Measurements from ENCODE around the gene DNAJB2. TPM values are rescaled to one million over a fixed set of nuclear protein-coding genes. Genes with fewer than 3 reads are reported as not detected.
"Not testable (repeated sequence)": the region's sequence is repeated elsewhere in the genome, so short reads cannot be mapped to it uniquely, and the experiment has no call there.

Gene DNAJB2
- total RNA-seq, 4 donors from 2014 or later: 91.2 to 138 (median 107) TPM

DNA sequence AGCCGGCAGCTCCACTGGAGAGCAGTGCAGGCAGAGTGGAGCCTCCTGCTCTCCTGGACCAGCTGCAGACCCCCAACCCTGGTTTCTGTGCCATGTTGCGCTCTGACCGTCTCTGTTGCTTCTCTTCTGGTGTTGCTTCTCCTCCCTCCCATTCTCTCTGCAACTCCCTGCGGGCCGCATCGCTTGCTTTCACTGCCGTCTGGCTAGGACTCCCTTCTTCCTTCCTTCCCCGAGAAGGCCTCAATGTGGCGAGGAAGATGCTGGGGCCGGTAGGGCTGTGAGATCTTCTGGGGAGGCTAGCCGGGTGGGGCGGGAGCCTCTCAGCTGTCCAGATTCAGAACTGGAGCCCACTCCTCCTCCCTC is 6.2 kb downstream of the DNAJB2 start:
- H3K4me3 ChIP-seq: peak overlapping the region; percentile 20
- 62% methylated on average over 9 of the region's 12 CpGs for WGBS
- DNase-seq (ENCODE audit: low spot score in 2 of 2): no peak
- peak overlapping the region; percentile 56 for H3K27ac ChIP-seq
- TF ChIP-seq EP300 (IDR thresholded peaks at IDR 0.05): no peak
- TF ChIP-seq, protein P1, sequence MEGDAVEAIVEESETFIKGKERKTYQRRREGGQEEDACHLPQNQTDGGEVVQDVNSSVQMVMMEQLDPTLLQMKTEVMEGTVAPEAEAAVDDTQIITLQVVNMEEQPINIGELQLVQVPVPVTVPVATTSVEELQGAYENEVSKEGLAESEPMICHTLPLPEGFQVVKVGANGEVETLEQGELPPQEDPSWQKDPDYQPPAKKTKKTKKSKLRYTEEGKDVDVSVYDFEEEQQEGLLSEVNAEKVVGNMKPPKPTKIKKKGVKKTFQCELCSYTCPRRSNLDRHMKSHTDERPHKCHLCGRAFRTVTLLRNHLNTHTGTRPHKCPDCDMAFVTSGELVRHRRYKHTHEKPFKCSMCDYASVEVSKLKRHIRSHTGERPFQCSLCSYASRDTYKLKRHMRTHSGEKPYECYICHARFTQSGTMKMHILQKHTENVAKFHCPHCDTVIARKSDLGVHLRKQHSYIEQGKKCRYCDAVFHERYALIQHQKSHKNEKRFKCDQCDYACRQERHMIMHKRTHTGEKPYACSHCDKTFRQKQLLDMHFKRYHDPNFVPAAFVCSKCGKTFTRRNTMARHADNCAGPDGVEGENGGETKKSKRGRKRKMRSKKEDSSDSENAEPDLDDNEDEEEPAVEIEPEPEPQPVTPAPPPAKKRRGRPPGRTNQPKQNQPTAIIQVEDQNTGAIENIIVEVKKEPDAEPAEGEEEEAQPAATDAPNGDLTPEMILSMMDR (IDR thresholded peaks at IDR 0.05): no peak
- no peak for TF ChIP-seq POLR2AphosphoS5 (IDR thresholded peaks at IDR 0.05)
- no peak for TF ChIP-seq POLR2A (IDR thresholded peaks at IDR 0.05)
- no peaks in the 10 kb centered on the region for H3K27me3 ChIP-seq
- H3K4me1 ChIP-seq: peaks cover 89% of the 10 kb centered on the region
- H3K36me3 ChIP-seq: peaks cover 46% of the 10 kb centered on the region
- no peaks in the 10 kb centered on the region for H3K9me3 ChIP-seq

DNA sequence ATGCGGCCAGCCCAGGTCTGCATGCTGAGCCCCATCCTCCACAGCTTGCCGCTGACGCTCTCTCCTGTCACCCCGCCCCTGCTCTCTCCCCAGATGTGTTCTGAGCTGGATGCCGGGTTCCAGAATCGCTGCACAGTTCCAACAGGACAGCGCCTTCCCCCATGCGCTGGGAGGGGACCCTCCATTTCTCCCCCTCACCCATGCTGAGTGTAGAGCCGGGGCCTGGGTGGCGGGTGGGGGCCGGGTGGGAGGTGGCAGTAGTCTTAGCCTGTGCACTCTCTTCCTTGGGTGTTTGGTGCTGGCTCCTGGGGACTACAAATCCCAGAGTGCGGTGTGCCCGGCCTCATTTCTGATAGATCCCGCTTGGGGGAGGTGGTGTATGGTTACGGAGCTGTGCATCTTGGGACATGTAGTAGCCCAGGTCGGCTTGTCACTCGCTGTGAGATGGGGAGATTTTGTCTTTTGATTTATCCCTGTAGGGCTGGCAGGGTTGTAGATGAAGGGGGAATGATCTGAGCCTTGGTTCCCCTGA is 6.8 kb downstream of the DNAJB2 start:
- no peaks in the 10 kb centered on the region for H3K27me3 ChIP-seq
- TF ChIP-seq, protein P1 (IDR thresholded peaks at IDR 0.05): no peak
- TF ChIP-seq EP300 (IDR thresholded peaks at IDR 0.05) (no peak), POLR2A (IDR thresholded peaks at IDR 0.05) (no peak), POLR2AphosphoS5 (IDR thresholded peaks at IDR 0.05) (no peak)
- peaks cover 41% of the 10 kb centered on the region for H3K36me3 ChIP-seq
- H3K9me3 ChIP-seq: no peaks in the 10 kb centered on the region
- peak in 1 of 2 donors; percentile 78 for DNase-seq (ENCODE audit: low spot score in 2 of 2)
- H3K27ac ChIP-seq: peak overlapping the region; percentile 56
- peaks cover 84% of the 10 kb centered on the region for H3K4me1 ChIP-seq
- 31% methylated on average over 9 of the region's 17 CpGs for WGBS
- H3K4me3 ChIP-seq: peak overlapping the region; percentile 20

DNA sequence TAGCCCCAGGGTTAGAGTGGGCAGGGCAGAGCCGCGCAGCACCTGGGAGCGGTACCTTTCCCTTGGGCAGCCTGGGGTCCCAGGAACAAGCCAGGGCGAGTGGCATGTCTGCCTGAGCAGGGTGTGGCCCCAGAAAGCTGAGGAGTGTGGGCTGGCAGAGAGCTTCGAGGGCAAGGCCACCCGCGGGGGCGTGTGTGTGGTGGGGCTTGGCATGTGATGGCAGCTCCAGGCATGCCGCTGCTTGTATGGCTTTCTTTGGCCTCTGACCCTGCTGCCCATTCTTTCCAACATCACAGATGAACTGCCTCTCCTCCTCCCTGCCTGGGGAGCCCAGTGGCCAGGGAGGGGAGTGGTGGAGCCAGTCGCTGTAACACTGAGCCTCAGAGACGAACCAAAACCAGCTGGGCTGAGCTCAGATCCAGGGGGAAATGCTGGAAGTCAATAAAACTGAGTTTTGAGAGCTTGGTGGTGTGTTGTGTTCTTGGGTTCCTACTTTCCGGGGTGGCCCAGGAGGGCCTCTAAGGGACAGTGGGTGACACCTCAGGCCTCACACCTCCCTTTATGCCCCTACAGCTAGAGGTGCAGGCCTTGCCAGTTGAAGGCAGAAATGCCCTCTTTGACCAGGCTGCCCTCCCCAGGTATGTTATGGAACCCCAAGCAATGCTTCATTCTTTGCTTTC is 7.4 kb downstream of the DNAJB2 start:
- Histone ChIP-seq H3K9me3 (no peaks in the 10 kb centered on the region), H3K27me3 (no peaks in the 10 kb centered on the region), H3K4me1 (peaks cover 79% of the 10 kb centered on the region), H3K4me3 (no peak overlapping the region), H3K36me3 (peaks cover 35% of the 10 kb centered on the region), H3K27ac (peak overlapping the region; percentile 56)
- 34% methylated on average over 8 of the region's 12 CpGs for WGBS
- peak in 1 of 2 donors; percentile 76 for DNase-seq (ENCODE audit: low spot score in 2 of 2)
- TF ChIP-seq POLR2AphosphoS5 (IDR thresholded peaks at IDR 0.05) (peak in 1 of 3 donors; percentile 21), EP300 (IDR thresholded peaks at IDR 0.05) (no peak), POLR2A (IDR thresholded peaks at IDR 0.05) (no peak)

DNA sequence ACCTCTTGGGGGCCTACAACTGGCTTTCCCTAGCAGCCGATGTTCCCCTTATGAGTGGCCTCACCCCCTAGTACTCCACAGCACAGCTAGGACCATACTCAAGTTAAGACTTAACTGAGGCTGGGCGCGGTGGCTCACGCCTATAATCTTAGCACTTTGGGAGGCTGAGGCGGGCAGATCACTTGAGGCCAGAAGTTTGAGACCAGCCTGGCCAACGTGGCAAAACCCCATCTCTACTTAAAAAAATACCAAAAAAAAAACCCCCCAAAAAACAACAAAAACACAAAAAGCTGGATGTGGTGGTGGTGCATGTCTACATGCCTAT is 7.9 kb downstream of the DNAJB2 start:
- 79% methylated on average over 6 of the region's 6 CpGs for WGBS
- H3K27me3 ChIP-seq, H3K4me3 ChIP-seq, H3K9me3 ChIP-seq: not testable (repeated sequence)
- peak in 1 of 2 donors; percentile 59 for DNase-seq (ENCODE audit: low spot score in 2 of 2)
- H3K4me1 ChIP-seq: peaks cover 75% of the 10 kb centered on the region
- H3K27ac ChIP-seq: peak overlapping the region; percentile 56
- peaks cover 30% of the 10 kb centered on the region for H3K36me3 ChIP-seq

DNA sequence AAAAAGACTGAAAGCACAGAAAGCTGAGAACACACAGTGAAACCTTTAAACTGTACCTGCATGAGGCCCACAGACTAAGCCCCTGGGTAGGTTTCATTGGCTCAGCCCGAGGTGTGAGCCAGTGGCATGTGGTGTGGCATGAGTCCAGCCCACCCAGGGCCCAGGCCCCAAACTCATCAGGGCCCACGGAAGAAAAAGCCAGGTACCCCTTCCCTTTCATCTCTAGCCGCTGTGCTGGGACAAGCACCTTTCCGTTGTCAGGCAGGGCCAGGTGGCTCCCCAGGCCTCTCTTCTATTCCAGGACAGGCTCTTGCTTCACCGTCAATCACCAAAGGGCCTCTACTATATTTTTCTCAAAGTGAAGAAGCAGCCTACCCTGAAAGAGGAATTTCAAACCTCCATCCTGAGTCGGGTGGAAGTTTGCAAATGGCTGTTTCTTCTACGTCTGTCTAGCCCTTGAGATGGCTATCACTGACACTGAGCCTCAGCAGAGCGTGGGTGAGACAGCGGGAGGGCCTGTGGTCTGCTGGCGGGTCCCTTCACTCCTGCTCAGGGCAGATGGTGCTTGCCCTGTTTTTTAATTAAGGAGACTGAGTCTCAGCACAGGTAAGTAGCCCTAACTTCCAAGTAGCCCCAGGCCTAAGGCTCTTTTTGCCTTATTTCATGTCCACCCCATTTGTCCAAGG is 8.6 kb downstream of the DNAJB2 start:
- peak; percentile 43 to 59 for DNase-seq (ENCODE audit: low spot score in 2 of 2)
- H3K36me3 ChIP-seq: peaks cover 26% of the 10 kb centered on the region
- H3K4me1 ChIP-seq: peaks cover 69% of the 10 kb centered on the region
- H3K27ac ChIP-seq: peak overlapping the region; percentile 56
- no peaks in the 10 kb centered on the region for H3K27me3 ChIP-seq
- no peak overlapping the region for H3K4me3 ChIP-seq
- 80% methylated on average over 9 of the region's 10 CpGs for WGBS
- H3K9me3 ChIP-seq: no peaks in the 10 kb centered on the region
- TF ChIP-seq POLR2AphosphoS5 (IDR thresholded peaks at IDR 0.05): no peak
- TF ChIP-seq EP300 (IDR thresholded peaks at IDR 0.05): no peak
- TF ChIP-seq, protein P1 (IDR thresholded peaks at IDR 0.05): no peak
- no peak for TF ChIP-seq POLR2A (IDR thresholded peaks at IDR 0.05)

DNA sequence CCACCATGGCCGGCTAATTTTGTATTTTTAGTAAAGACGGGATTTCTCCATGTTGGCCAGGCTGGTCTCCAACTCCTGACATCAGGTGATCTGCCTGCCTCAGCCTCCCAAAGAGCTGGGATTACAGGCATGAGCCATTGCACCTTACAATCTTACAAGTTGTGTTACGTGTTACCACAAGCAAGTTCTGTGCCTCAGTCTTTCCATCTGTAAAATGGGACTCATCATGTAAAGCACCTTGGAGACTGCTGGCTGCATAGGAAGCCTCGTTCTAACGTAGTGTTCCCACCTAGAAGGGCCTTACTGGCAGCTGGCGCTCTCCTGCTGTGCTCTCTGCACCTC is 10.0 kb downstream of the DNAJB2 start:
- Histone ChIP-seq H3K4me1 (peaks cover 61% of the 10 kb centered on the region), H3K9me3 (no peaks in the 10 kb centered on the region), H3K4me3 (no peak overlapping the region), H3K27me3 (no peaks in the 10 kb centered on the region), H3K27ac (peak overlapping the region; percentile 42), H3K36me3 (peaks cover 11% of the 10 kb centered on the region)
- TF ChIP-seq, protein P1 (IDR thresholded peaks at IDR 0.05): no peak
- TF ChIP-seq POLR2A (IDR thresholded peaks at IDR 0.05): no peak
- no peak for TF ChIP-seq POLR2AphosphoS5 (IDR thresholded peaks at IDR 0.05)
- no peak for TF ChIP-seq EP300 (IDR thresholded peaks at IDR 0.05)
- 82% methylated on average over 4 of the region's 6 CpGs for WGBS
- DNase-seq (ENCODE audit: low spot score in 2 of 2): no peak

Data from suprapubic skin (tissue), 4 donors.